NCI-H1417 treated with DMSO at 0.1 percent for 48 hours (cell line): ENCODE data around the gene KLHL4.
"Not testable (repeated sequence)": the region's sequence is repeated elsewhere in the genome, so short reads cannot be mapped to it uniquely, and the experiment has no call there.

Experiments
- DNase-seq: peaks from one replicate; lab custom pipeline; 2025; lab: John Stamatoyannopoulos, UW

KLHL4 gene

GRCh38 chrX:87663421-87663820 is 145.8 kb downstream of the KLHL4 start:
- DNase-seq = no peak

- DNase-seq = peak; percentile 25
Observed at GRCh38 chrX:87664381-87664780, 146.8 kb downstream of the KLHL4 start.

GRCh38 chrX:87679849-87680248 is 162.2 kb downstream of the KLHL4 start:
- DNase-seq = no peak

- no peak for DNase-seq
Observed at GRCh38 chrX:87687703-87688102, 170.1 kb downstream of the KLHL4 start.

- DNase-seq = not testable (repeated sequence)
Observed at GRCh38 chrX:87688113-87688748, 170.6 kb downstream of the KLHL4 start.

GRCh38 chrX:87689218-87689617 is 171.6 kb downstream of the KLHL4 start:
- not testable (repeated sequence) for DNase-seq

- DNase-seq = no peak
Observed at GRCh38 chrX:87693204-87693603, 175.6 kb downstream of the KLHL4 start.

GRCh38 chrX:87697409-87697808 is 179.8 kb downstream of the KLHL4 start:
- no peak for DNase-seq

- DNase-seq = no peak
Observed at GRCh38 chrX:87702795-87703194, 185.2 kb downstream of the KLHL4 start.

GRCh38 chrX:87703469-87703868 is 185.9 kb downstream of the KLHL4 start:
- not testable (repeated sequence) for DNase-seq

GRCh38 chrX:87706134-87706533 is 188.5 kb downstream of the KLHL4 start:
- DNase-seq = no peak

- no peak for DNase-seq
Observed at GRCh38 chrX:87710580-87710979, 193.0 kb downstream of the KLHL4 start.
